Mesenchymal stem cell (in vitro differentiated cells and primary cell): Measurements from ENCODE around the gene MPRIP.
A peak's percentile ranks its signal among the peaks of the same experiment; 100 is the strongest.

Source experiments
- DNase-seq: peaks from one replicate; pipeline ENCODE4 v3.0.0-alpha.2; 2013
- H2AFZ ChIP-seq: one replicate; pipeline ENCODE4 v1.6.1; 2013; ENCODE audit warnings: low read depth, mild to moderate bottlenecking, control low read depth, inconsistent platforms, low read length, moderate library complexity
- H2AK5ac ChIP-seq: 2 replicates; pipeline ENCODE4 v1.6.1; 2013; ENCODE audit warnings: low read length, moderate library complexity, mild to moderate bottlenecking, inconsistent platforms; ENCODE audit not compliant: severe bottlenecking
- H2BK120ac ChIP-seq: one replicate; pipeline ENCODE4 v1.6.1; 2013; ENCODE audit warnings: low read depth, mild to moderate bottlenecking, inconsistent platforms, low read length, moderate library complexity
- H2BK12ac ChIP-seq, 2 experiments: one replicate each; pipeline ENCODE4 v1.6.1; 2013; ENCODE audit warnings: inconsistent platforms in 2 of 2, low read length in 2 of 2, mild to moderate bottlenecking in 2 of 2, moderate library complexity in 2 of 2, control low read depth in 1 of 2
- H2BK15ac ChIP-seq: one replicate; pipeline ENCODE4 v1.6.1; 2013; ENCODE audit warnings: mild to moderate bottlenecking, low read depth, inconsistent platforms; ENCODE audit not compliant: poor library complexity, severe bottlenecking
- H2BK5ac ChIP-seq: 2 replicates; pipeline ENCODE4 v1.6.1; 2013; ENCODE audit warnings: low read depth, mild to moderate bottlenecking, low read length, control low read depth, inconsistent platforms; ENCODE audit not compliant: poor library complexity, severe bottlenecking
- H3K14ac ChIP-seq, 2 experiments: one replicate each; pipeline ENCODE4 v1.6.1; 2013; ENCODE audit warnings: inconsistent platforms in 2 of 2, low read length in 2 of 2, control low read depth in 1 of 2, mild to moderate bottlenecking in 1 of 2, moderate library complexity in 1 of 2
- H3K18ac ChIP-seq, 2 experiments: one replicate each; pipeline ENCODE4 v1.6.1; 2013; ENCODE audit warnings: inconsistent platforms in 2 of 2, low read length in 2 of 2, control low read depth in 1 of 2, low read depth in 1 of 2, mild to moderate bottlenecking in 1 of 2
- H3K23ac ChIP-seq, 2 experiments: one replicate each; pipeline ENCODE4 v1.6.1; 2013; ENCODE audit warnings: inconsistent platforms in 2 of 2, low read length in 2 of 2, mild to moderate bottlenecking in 2 of 2, moderate library complexity in 2 of 2, control low read depth in 1 of 2
- H3K27ac ChIP-seq: 2 replicates; pipeline ENCODE4 v1.5.1; 2013; ENCODE audit warnings: mild to moderate bottlenecking, moderate library complexity, low read length, control low read depth, inconsistent platforms; ENCODE audit not compliant: poor library complexity, severe bottlenecking
- H3K27me3 ChIP-seq, 2 experiments: 2 replicates each; pipeline versions ENCODE4 v1.6.1 to v1.7.0; 2013; ENCODE audit warnings: low read length in 2 of 2, mild to moderate bottlenecking in 2 of 2, moderate library complexity in 2 of 2, control low read depth in 1 of 2, inconsistent platforms in 1 of 2; ENCODE audit not compliant: control insufficient read depth in 1 of 2, insufficient read depth in 1 of 2
- H3K36me3 ChIP-seq, 2 experiments: 2 replicates each; pipeline versions ENCODE4 v1.6.1 to v1.7.0; 2013; ENCODE audit warnings: low read length in 2 of 2, control low read depth in 1 of 2, inconsistent platforms in 1 of 2, low read depth in 1 of 2, mild to moderate bottlenecking in 1 of 2; ENCODE audit not compliant: insufficient read depth in 2 of 2, control insufficient read depth in 1 of 2
- H3K4ac ChIP-seq, 2 experiments: one replicate each; pipeline ENCODE4 v1.6.1; 2013; ENCODE audit warnings: inconsistent platforms in 2 of 2, low read length in 2 of 2, mild to moderate bottlenecking in 2 of 2, moderate library complexity in 2 of 2, control low read depth in 1 of 2, low read depth in 1 of 2
- H3K4me1 ChIP-seq: 2 replicates; pipeline ENCODE4 v1.6.1; 2013; ENCODE audit warnings: low read depth, low read length, control low read depth; ENCODE audit not compliant: control insufficient read depth, insufficient read depth
- H3K4me2 ChIP-seq: 2 replicates; pipeline ENCODE4 v1.6.1; 2013; ENCODE audit warnings: low read length, mild to moderate bottlenecking, inconsistent platforms; ENCODE audit not compliant: poor library complexity, severe bottlenecking
- H3K4me3 ChIP-seq, 2 experiments: 2 replicates each; pipeline versions ENCODE4 v1.5.1 to v1.7.0; 2013; ENCODE audit warnings: low read length in 2 of 2, mild to moderate bottlenecking in 2 of 2, control low read depth in 1 of 2, low read depth in 1 of 2; ENCODE audit not compliant: insufficient read depth in 1 of 2
- H3K79me1 ChIP-seq: replicated peaks from 2 replicates; pipeline ENCODE4 v1.6.1; 2013; ENCODE audit warnings: mild to moderate bottlenecking, control low read depth, low read length, inconsistent platforms; ENCODE audit not compliant: poor library complexity, severe bottlenecking
- H3K9ac ChIP-seq: 2 replicates; pipeline ENCODE4 v1.7.0; 2013; ENCODE audit warnings: mild to moderate bottlenecking, low read length, moderate library complexity
- H3K9me3 ChIP-seq: 2 replicates; pipeline ENCODE4 v1.7.0; 2013; ENCODE audit warnings: mild to moderate bottlenecking, low read length; ENCODE audit not compliant: control insufficient read depth
- H4K8ac ChIP-seq: one replicate; pipeline ENCODE4 v1.6.1; 2013; ENCODE audit warnings: inconsistent platforms, mild to moderate bottlenecking, low read length, moderate library complexity
- H4K91ac ChIP-seq: one replicate; pipeline ENCODE4 v1.6.1; 2013; ENCODE audit warnings: mild to moderate bottlenecking, low read length, inconsistent platforms
- WGBS: methylation state at CpG from one replicate; pipeline ENCODE4 v1.1.7; 2013; ENCODE audit warnings: mixed read lengths; 5-methylcytosine and 5-hydroxymethylcytosine counted together

MPRIP gene

GRCh38 chr17:17141279-17141678 is 99.0 kb downstream of the MPRIP start:
- Histone ChIP-seq H4K91ac (no peak overlapping the region), H2BK5ac (no peak overlapping the region), H3K9me3 (no peaks in the 10 kb centered on the region), H3K14ac (no peak overlapping the region), H3K27me3 (no peaks in the 10 kb centered on the region), H2BK15ac (no peak overlapping the region), H3K79me1 (peaks cover 33% of the 10 kb centered on the region), H3K9ac (peak overlapping the region; percentile 57), H3K36me3 (peaks cover 85 to 90% of the 10 kb centered on the region in 2 experiments), H2BK120ac (no peak overlapping the region), H3K4me1 (peaks cover 22% of the 10 kb centered on the region), H4K8ac (no peak overlapping the region), H3K23ac (no peak overlapping the region), H2AFZ (no peak overlapping the region), H2BK12ac (no peak overlapping the region), H3K4me3 (no peak overlapping the region), H2AK5ac (no peak overlapping the region), H3K4me2 (no peak overlapping the region), H3K18ac (no peak overlapping the region), H3K27ac (peak overlapping the region; percentile 8), H3K4ac (no peak overlapping the region)
- WGBS = 79% methylated on average over 8 of the region's 12 CpGs
- DNase-seq = no peak

- Histone ChIP-seq H2BK120ac (no peak overlapping the region), H3K79me1 (peaks cover 30% of the 10 kb centered on the region), H3K4me1 (peaks cover 22% of the 10 kb centered on the region), H2AK5ac (no peak overlapping the region), H3K23ac (no peak overlapping the region), H3K27me3 (no peaks in the 10 kb centered on the region), H3K18ac (no peak overlapping the region), H3K9ac (no peak overlapping the region), H2BK12ac (peak overlapping the region in 1 of 2 experiments; percentile 6), H3K9me3 (no peaks in the 10 kb centered on the region), H3K14ac (peak overlapping the region in 1 of 2 experiments; percentile 11), H3K4me3 (no peak overlapping the region), H4K91ac (no peak overlapping the region), H3K4me2 (no peak overlapping the region), H2BK5ac (no peak overlapping the region), H4K8ac (no peak overlapping the region), H3K36me3 (peaks cover 85 to 90% of the 10 kb centered on the region in 2 experiments), H3K4ac (no peak overlapping the region), H2BK15ac (no peak overlapping the region), H2AFZ (no peak overlapping the region), H3K27ac (no peak overlapping the region)
- 76% methylated on average over 23 of the region's 23 CpGs for WGBS
- peak; percentile 45 for DNase-seq
Observed at GRCh38 chr17:17141860-17142552, 99.7 kb downstream of the MPRIP start.

DNA sequence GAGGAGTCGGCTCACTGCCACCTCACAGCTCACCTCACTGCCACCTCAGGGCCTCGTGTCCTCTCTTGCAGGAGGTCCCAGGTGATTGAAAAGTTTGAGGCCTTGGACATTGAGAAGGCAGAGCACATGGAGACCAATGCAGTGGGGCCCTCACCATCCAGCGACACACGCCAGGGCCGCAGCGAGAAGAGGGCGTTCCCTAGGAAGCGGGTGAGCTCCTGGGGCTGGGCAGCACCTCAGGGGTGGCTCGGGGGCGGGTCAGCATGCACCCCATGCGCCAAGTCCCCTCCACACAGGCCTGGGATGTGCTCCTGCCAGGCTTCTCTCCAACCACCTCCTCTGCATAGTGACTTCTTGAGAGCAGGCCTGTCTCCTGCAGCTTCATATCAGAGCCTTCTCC is 100.3 kb downstream of the MPRIP start:
- Histone ChIP-seq H4K91ac (no peak overlapping the region), H3K4me1 (peaks cover 22% of the 10 kb centered on the region), H3K18ac (no peak overlapping the region), H3K9ac (no peak overlapping the region), H2BK120ac (no peak overlapping the region), H3K4me2 (no peak overlapping the region), H2AK5ac (no peak overlapping the region), H3K9me3 (no peaks in the 10 kb centered on the region), H3K4me3 (no peak overlapping the region), H3K36me3 (peaks cover 89 to 90% of the 10 kb centered on the region in 2 experiments), H2BK15ac (no peak overlapping the region), H3K23ac (no peak overlapping the region), H3K4ac (no peak overlapping the region), H3K27me3 (no peaks in the 10 kb centered on the region), H3K79me1 (peaks cover 30% of the 10 kb centered on the region), H2BK5ac (no peak overlapping the region), H4K8ac (no peak overlapping the region), H3K14ac (no peak overlapping the region), H2AFZ (no peak overlapping the region), H2BK12ac (no peak overlapping the region), H3K27ac (no peak overlapping the region)
- no peak for DNase-seq
- WGBS = 96% methylated on average over 11 of the region's 11 CpGs

- no peak overlapping the region for H4K8ac ChIP-seq
- H3K4me2 ChIP-seq = no peak overlapping the region
- H3K9ac ChIP-seq = no peak overlapping the region
- no peak overlapping the region for H2AFZ ChIP-seq
- WGBS = 98% methylated on average over 19 of the region's 19 CpGs
- H3K9me3 ChIP-seq = no peaks in the 10 kb centered on the region
- H3K4me1 ChIP-seq = peaks cover 22% of the 10 kb centered on the region
- peaks cover 80 to 86% of the 10 kb centered on the region in 2 experiments for H3K36me3 ChIP-seq
- no peak overlapping the region for H3K27ac ChIP-seq
- no peak overlapping the region for H3K14ac ChIP-seq
- H3K18ac ChIP-seq = no peak overlapping the region
- H3K23ac ChIP-seq = no peak overlapping the region
- no peak overlapping the region for H2BK12ac ChIP-seq
- H2BK15ac ChIP-seq = no peak overlapping the region
- no peak overlapping the region for H4K91ac ChIP-seq
- H3K4me3 ChIP-seq = no peak overlapping the region
- no peak for DNase-seq
- H3K79me1 ChIP-seq = peaks cover 34% of the 10 kb centered on the region
- no peak overlapping the region for H2AK5ac ChIP-seq
- no peaks in the 10 kb centered on the region for H3K27me3 ChIP-seq
- no peak overlapping the region for H3K4ac ChIP-seq
- H2BK5ac ChIP-seq = no peak overlapping the region
- H2BK120ac ChIP-seq = no peak overlapping the region
Observed at GRCh38 chr17:17143501-17143900, 101.2 kb downstream of the MPRIP start.
